Mucosa of gallbladder (tissue), 1 donor: ENCODE results near the gene CAVIN2. TPM values are rescaled to one million over a fixed set of nuclear protein-coding genes. Genes with fewer than 3 reads are reported as not detected.
"Not testable (repeated sequence)": the region's sequence is repeated elsewhere in the genome, so short reads cannot be mapped to it uniquely, and the experiment has no call there.

Source experiments
- DNase-seq: peaks from one replicate; pipeline ENCODE4 v3.0.0-alpha.2; 2020; ENCODE audit warnings: low spot score
- total RNA-seq: library from RNA; stranded (reverse); gene quantifications from one replicate; pipeline ENCODE4 v1.2.1, GENCODE V29; 2021
- donor health status: DM: no; HTN: no; CAD: no.

CAVIN2 gene
- total RNA-seq, 1 donor from 2014 or later, result 138 TPM

GRCh38 chr2:191800874-191801273, 46.0 kb downstream of the CAVIN2 start:
- no peak for DNase-seq

- no peak for DNase-seq
These were observed 47.4 kb downstream of the CAVIN2 start for GRCh38 chr2:191799526-191799925.

GRCh38 chr2:191797942-191798876, 48.7 kb downstream of the CAVIN2 start:
- no peak for DNase-seq

GRCh38 chr2:191797500-191797899, 49.4 kb downstream of the CAVIN2 start:
- DNase-seq, result no peak

GRCh38 chr2:191795715-191796114, 51.2 kb downstream of the CAVIN2 start:
- no peak for DNase-seq

GRCh38 chr2:191791953-191792560, 54.8 kb downstream of the CAVIN2 start:
- no peak for DNase-seq

GRCh38 chr2:191790737-191791136, 56.2 kb downstream of the CAVIN2 start:
- no peak for DNase-seq

- no peak for DNase-seq
These were observed 57.1 kb downstream of the CAVIN2 start for GRCh38 chr2:191789796-191790195.

- no peak for DNase-seq
These were observed 60.2 kb downstream of the CAVIN2 start for GRCh38 chr2:191786694-191787093.

- not testable (repeated sequence) for DNase-seq
These were observed 61.2 kb downstream of the CAVIN2 start for GRCh38 chr2:191785651-191786050.

Other genes with a start within 250 kb of the CAVIN2 start
- 17.4 TPM for gene NABP1, start 169.0 kb downstream of the CAVIN2 start, total RNA-seq